DND-41 (cell line): ENCODE results near the gene LRG1.

ENCODE experiments used
- EZH2 ChIP-seq: IDR thresholded peaks from 3 replicates; pipeline ENCODE4 v1.6.1; 2012; ENCODE audit warnings: borderline replicate concordance, low read depth, mild to moderate bottlenecking, moderate library complexity, low read length, inconsistent platforms; ENCODE audit not compliant: severe bottlenecking
- TF ChIP-seq, protein P1 (sequence below): IDR thresholded peaks from 2 replicates; pipeline ENCODE4 v1.5.1; 2012; ENCODE audit warnings: borderline replicate concordance, low read length, moderate library complexity, mild to moderate bottlenecking; ENCODE audit not compliant: poor library complexity, severe bottlenecking; ENCODE audit errors: extremely low read depth

GRCh38 chr19:4501691-4502090, 38.1 kb downstream of the LRG1 start:
- TF ChIP-seq, protein P1, sequence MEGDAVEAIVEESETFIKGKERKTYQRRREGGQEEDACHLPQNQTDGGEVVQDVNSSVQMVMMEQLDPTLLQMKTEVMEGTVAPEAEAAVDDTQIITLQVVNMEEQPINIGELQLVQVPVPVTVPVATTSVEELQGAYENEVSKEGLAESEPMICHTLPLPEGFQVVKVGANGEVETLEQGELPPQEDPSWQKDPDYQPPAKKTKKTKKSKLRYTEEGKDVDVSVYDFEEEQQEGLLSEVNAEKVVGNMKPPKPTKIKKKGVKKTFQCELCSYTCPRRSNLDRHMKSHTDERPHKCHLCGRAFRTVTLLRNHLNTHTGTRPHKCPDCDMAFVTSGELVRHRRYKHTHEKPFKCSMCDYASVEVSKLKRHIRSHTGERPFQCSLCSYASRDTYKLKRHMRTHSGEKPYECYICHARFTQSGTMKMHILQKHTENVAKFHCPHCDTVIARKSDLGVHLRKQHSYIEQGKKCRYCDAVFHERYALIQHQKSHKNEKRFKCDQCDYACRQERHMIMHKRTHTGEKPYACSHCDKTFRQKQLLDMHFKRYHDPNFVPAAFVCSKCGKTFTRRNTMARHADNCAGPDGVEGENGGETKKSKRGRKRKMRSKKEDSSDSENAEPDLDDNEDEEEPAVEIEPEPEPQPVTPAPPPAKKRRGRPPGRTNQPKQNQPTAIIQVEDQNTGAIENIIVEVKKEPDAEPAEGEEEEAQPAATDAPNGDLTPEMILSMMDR: no peak
- no peak for TF ChIP-seq EZH2
